ENCODE measurements around the gene DENND6B. TPM values are rescaled to one million over a fixed set of nuclear protein-coding genes. Genes with fewer than 3 reads are reported as not detected.
"Not testable (repeated sequence)": the region's sequence is repeated elsewhere in the genome, so short reads cannot be mapped to it uniquely, and the experiment has no call there.

DENND6B gene
- total and polyA plus RNA-seq, 12 donors: 1.1 to 3.6 (median 2.0) TPM

DNA sequence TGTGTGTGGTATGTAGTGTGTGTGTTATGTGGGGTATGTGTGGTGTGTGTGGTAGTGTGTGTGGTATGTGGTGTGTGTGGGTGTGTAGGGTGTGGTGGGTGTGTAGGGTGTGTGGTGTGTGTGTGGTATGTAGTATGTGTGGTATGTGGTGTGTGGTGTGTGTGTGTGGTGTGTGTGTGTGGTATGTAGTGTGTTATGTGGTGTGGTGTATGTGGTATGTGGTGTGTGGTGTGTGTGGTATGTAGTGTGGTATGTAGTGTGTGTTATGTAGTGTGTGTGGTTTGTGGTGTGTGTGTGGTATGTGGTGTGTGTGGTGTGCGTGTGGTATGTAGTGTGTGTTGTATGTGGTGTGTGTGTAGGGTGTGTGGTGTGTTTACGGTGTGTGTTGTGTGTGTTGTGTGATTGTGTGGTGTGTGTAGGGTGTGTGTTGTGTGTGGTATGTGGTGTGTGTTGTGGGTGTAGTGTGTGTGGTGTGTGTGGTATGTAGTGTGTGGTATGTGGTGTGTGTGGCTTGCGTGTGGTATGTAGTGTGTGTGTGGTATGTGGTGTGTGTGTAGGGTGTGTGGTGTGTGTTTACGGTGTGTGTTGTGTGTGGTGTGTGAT lies 12.1 kb upstream of the DENND6B start:
- no peaks in the 10 kb centered on the region for H3K27me3 ChIP-seq
- DNase-seq: no peak
- TF ChIP-seq, protein P1, sequence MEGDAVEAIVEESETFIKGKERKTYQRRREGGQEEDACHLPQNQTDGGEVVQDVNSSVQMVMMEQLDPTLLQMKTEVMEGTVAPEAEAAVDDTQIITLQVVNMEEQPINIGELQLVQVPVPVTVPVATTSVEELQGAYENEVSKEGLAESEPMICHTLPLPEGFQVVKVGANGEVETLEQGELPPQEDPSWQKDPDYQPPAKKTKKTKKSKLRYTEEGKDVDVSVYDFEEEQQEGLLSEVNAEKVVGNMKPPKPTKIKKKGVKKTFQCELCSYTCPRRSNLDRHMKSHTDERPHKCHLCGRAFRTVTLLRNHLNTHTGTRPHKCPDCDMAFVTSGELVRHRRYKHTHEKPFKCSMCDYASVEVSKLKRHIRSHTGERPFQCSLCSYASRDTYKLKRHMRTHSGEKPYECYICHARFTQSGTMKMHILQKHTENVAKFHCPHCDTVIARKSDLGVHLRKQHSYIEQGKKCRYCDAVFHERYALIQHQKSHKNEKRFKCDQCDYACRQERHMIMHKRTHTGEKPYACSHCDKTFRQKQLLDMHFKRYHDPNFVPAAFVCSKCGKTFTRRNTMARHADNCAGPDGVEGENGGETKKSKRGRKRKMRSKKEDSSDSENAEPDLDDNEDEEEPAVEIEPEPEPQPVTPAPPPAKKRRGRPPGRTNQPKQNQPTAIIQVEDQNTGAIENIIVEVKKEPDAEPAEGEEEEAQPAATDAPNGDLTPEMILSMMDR (IDR thresholded peaks at IDR 0.05): no peak
- WGBS, 2 donors: 96% methylated on average over 4 of the region's 4 CpGs
- H3K27ac ChIP-seq: no peak overlapping the region
- intact Hi-C loops (cut with DNase I): loop anchor here in 3 of 10 donors (5.0 kb wide), 2 partner anchors 82 to 87 kb away; partner anchors contain the start of gene HDAC10 (in 2 of the 3)
- no peaks in the 10 kb centered on the region for H3K36me3 ChIP-seq
- H3K4me1 ChIP-seq: peaks cover 0 to 12% (median 9%) of the 10 kb centered on the region in 9 donors
- ATAC-seq: no peak
- no peak overlapping the region for H3K4me3 ChIP-seq
- no peaks in the 10 kb centered on the region for H3K9me3 ChIP-seq

DNA sequence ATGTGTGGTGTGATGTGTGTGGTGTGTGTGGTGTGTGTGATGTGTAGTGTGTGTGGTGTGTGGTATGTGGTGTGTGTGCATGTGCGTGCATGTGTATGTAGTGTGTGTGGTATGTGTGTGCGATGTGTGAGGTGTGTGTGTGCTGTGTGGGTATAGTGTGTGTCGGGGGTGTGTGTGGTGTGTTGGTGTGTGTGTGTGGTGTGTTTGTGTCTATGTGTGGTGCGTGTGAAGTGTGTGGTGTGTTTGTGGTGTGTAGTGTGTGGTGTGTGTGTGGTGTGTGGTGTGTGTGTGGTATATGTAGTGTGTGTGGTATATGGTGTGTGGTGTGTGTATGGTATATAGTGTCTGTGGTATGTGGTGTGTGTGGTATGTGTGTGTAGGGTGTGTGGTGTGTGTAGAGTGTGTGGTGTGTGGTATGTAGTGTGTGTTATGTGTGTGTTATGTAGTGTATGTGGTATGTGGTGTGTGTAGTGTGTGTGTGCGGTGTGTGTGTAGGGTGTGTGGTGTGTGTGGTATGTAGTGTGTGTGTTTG lies 11.3 kb upstream of the DENND6B start:
- Histone ChIP-seq H3K4me3 (no peak overlapping the region), H3K27me3 (no peaks in the 10 kb centered on the region), H3K36me3 (no peaks in the 10 kb centered on the region), H3K9me3 (no peaks in the 10 kb centered on the region), H3K4me1 (peaks cover 0 to 12% (median 9%) of the 10 kb centered on the region in 9 donors), H3K27ac (no peak overlapping the region)
- no peak for DNase-seq
- TF ChIP-seq, protein P1 (IDR thresholded peaks at IDR 0.05): no peak
- ATAC-seq: no peak
- WGBS, 2 donors: 94 to 97% methylated on average over 5 of the region's 5 CpGs
- intact Hi-C loops (cut with DNase I): loop anchor here in 3 of 10 donors (5.0 kb wide), 2 partner anchors 81 to 86 kb away; partner anchors contain the start of gene HDAC10 (in 2 of the 3)

DNA sequence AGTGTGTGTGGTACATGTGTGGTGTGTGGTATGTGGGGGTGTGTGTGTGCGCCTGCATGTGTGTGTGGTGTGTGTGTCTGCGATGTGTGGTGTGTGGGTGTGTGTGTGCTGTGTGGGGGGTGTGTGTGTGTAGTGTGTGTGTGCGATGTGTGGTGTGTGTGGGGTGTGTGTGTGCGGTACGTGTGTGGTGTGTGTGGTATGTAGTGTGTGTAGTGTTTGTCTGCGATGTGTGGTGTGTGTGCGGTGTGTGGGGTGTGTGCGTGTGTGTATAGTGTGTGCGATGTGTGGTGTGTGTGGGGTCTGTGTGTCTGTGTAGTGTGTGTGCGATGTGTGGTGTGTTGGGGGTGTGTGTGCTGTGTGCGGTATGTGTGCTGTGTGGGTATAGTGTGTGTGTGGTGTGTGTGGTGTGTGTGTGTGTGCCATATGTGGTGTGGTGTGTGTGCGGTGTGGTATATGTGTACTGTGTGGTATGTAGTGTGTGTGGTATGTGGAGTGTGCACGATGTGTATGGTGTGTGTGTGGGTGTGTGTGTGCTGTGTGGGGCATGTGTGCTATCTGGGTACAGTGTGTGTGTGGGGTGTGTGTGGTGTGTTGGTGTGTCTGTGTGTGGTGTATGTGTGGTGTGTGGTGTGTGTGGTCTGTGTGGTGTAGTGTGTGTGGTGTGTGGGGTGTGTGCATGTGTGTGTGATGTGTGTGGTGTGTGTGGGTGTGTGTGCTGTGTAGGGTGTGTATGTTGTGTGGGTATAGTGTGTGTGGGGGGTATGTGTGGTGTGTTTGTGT lies 10.6 kb upstream of the DENND6B start:
- H3K36me3 ChIP-seq: no peaks in the 10 kb centered on the region
- H3K9me3 ChIP-seq: no peaks in the 10 kb centered on the region
- H3K27ac ChIP-seq: no peak overlapping the region
- peaks cover 0 to 6% (median 5%) of the 10 kb centered on the region in 9 donors for H3K4me1 ChIP-seq
- DNase-seq: no peak
- H3K4me3 ChIP-seq: no peak overlapping the region
- H3K27me3 ChIP-seq: no peaks in the 10 kb centered on the region
- 97 to 98% methylated on average over 13 of the region's 13 CpGs for WGBS, 2 donors
- TF ChIP-seq, protein P1 (IDR thresholded peaks at IDR 0.05): no peak
- intact Hi-C loops (cut with DNase I): loop anchor here in 3 of 10 donors (5.0 kb wide), 2 partner anchors 80 to 85 kb away; partner anchors contain the start of gene HDAC10 (in 2 of the 3)
- ATAC-seq: no peak

DNA sequence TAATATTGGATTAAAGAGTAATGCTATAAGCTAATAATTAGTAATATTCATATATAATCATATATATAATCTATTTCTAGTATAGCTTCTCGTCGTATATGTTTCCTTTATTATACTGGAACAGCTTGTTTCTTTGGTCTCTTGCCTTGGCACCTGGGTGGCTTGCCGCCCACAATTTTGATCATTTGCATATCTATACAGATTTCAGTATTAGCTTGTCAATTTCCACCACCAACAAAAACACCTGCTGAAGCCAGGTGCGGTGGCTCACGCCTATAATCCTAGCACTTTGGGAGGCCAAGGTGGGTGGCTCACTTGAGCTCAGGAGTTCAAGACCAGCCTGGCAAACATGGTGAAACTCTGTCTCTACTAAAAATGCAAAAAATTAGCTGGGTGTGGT lies 7.6 kb upstream of the DENND6B start:
- H3K4me1 ChIP-seq; H3K4me3 ChIP-seq; ATAC-seq; intact Hi-C loops (cut with DNase I); H3K36me3 ChIP-seq; H3K27ac ChIP-seq; H3K9me3 ChIP-seq; H3K27me3 ChIP-seq; DNase-seq: not testable (repeated sequence)
- 92 to 93% methylated on average over 5 of the region's 5 CpGs for WGBS, 2 donors

Measured in heart right ventricle (tissue), 16 donors.